Measurements from ENCODE around the gene DLGAP4. TPM values are rescaled to one million over a fixed set of nuclear protein-coding genes. Genes with fewer than 3 reads are reported as not detected.

Gene DLGAP4
- total RNA-seq, 4 donors from 2014 or later, result 33.5 to 159 (median 56.6) TPM

GRCh38 chr20:36270744-36271638, 35.1 kb upstream of the DLGAP4 start:
- TF ChIP-seq POLR2A (IDR thresholded peaks at IDR 0.05) (no peak), CTCF (IDR thresholded peaks at IDR 0.05) (no peak), POLR2AphosphoS5 (IDR thresholded peaks at IDR 0.05) (no peak), EP300 (IDR thresholded peaks at IDR 0.05; ENCODE audit: low read depth) (no peak)
- in situ Hi-C loops (cut with MboI; ENCODE audit: low pct_ligation_motif_present in 1 of 4, low pct_unique_long_range_greater_than_20kb in 1 of 4, low sequenced_read_pairs in 3 of 4) (no loop called here), intact Hi-C loops (cut with DNase I; ENCODE audit: low total_unique reads) (no loop called here)
- no peak for DNase-seq
- 79 to 95% methylated on average over 7 to 20 of the region's 20 CpGs for WGBS, 2 donors (ENCODE audit: low coverage in 1 of 2)
- Histone ChIP-seq H3K27me3 (peaks cover 16% of the 10 kb centered on the region), H3K4me3 (no peak overlapping the region), H3K27ac (no peak overlapping the region), H3K4me1 (no peaks in the 10 kb centered on the region), H3K36me3 (no peaks in the 10 kb centered on the region), H3K9me3 (no peaks in the 10 kb centered on the region)

DNA sequence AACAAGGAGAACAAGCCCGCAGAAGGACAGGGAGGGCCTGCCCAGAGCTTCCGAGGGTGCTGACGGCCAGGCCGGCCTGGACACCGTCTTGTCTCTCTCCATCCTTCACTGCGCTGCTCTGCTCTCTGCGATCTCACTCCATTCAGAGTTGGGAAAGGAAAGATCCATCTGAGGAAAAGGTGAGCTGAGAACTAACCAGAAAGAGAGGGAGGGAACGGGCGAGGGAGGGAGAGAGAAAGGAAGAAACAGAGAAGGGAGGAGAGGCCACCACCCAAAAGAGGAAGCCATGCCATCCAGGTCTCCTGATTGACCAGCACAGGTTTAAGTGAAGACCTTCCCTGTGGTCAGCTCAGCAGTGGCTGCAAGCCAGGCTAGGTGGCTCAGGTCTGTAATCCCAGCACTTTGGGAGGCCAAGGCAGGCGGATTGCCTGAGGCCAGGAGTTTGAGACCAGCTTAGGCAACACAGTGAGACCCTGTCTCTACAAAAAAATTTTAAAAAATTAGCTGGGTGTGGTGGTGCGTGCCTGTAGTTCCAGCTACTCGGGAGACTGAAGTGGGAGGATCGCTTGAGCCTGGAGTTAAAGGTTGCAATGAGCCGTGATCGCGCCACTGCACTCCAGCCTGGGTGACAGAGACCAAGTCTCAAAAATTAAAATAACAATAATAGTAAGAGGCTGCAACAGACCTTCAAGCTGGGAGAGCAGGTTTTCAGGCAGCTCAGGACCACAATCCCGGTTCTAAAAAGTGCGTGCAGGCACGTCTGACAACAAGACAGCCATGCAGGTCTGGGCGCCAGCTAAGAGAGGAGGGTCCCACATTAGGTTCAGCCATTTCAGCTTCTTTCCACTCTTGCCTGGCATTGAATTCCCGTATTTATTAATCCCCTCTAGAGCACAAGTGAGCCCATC, 34.2 kb upstream of the DLGAP4 start:
- intact Hi-C loops (cut with DNase I; ENCODE audit: low total_unique reads), result no loop called here

GRCh38 chr20:36272547-36273220, 33.5 kb upstream of the DLGAP4 start:
- intact Hi-C loops (cut with DNase I; ENCODE audit: low total_unique reads), result no loop called here

More for the DNA sequence above, 34.2 kb upstream of the DLGAP4 start:
- in situ Hi-C loops (cut with MboI; ENCODE audit: low pct_ligation_motif_present in 1 of 4, low pct_unique_long_range_greater_than_20kb in 1 of 4, low sequenced_read_pairs in 3 of 4), result no loop called here
- DNase-seq, result no peak
- H3K27ac ChIP-seq, result no peak overlapping the region
- H3K4me3 ChIP-seq, result no peak overlapping the region
- WGBS, 2 donors (ENCODE audit: low coverage in 1 of 2), result 85 to 87% methylated on average over 11 to 21 of the region's 21 CpGs
- no peaks in the 10 kb centered on the region for H3K4me1 ChIP-seq
- peaks cover 16% of the 10 kb centered on the region for H3K27me3 ChIP-seq
- H3K9me3 ChIP-seq, result no peaks in the 10 kb centered on the region
- TF ChIP-seq POLR2A (IDR thresholded peaks at IDR 0.05) (no peak), EP300 (IDR thresholded peaks at IDR 0.05; ENCODE audit: low read depth) (no peak), POLR2AphosphoS5 (IDR thresholded peaks at IDR 0.05) (no peak), CTCF (IDR thresholded peaks at IDR 0.05) (no peak)
- no peaks in the 10 kb centered on the region for H3K36me3 ChIP-seq

More at GRCh38 chr20:36272547-36273220, 33.5 kb upstream of the DLGAP4 start:
- H3K4me1 ChIP-seq, result no peaks in the 10 kb centered on the region
- no peak for TF ChIP-seq POLR2AphosphoS5 (IDR thresholded peaks at IDR 0.05)
- TF ChIP-seq CTCF (IDR thresholded peaks at IDR 0.05), result no peak
- TF ChIP-seq EP300 (IDR thresholded peaks at IDR 0.05; ENCODE audit: low read depth), result no peak
- no peak for TF ChIP-seq POLR2A (IDR thresholded peaks at IDR 0.05)
- H3K27ac ChIP-seq, result no peak overlapping the region
- H3K36me3 ChIP-seq, result no peaks in the 10 kb centered on the region
- WGBS, 2 donors (ENCODE audit: low coverage in 1 of 2), result 77 to 98% methylated on average over 8 to 12 of the region's 12 CpGs
- H3K9me3 ChIP-seq, result no peaks in the 10 kb centered on the region
- no peak overlapping the region for H3K4me3 ChIP-seq
- peaks cover 16% of the 10 kb centered on the region for H3K27me3 ChIP-seq
- in situ Hi-C loops (cut with MboI; ENCODE audit: low pct_ligation_motif_present in 1 of 4, low pct_unique_long_range_greater_than_20kb in 1 of 4, low sequenced_read_pairs in 3 of 4), result no loop called here
- no peak for DNase-seq
